ENCODE data around the gene EHF. TPM values are rescaled to one million over a fixed set of nuclear protein-coding genes. Genes with fewer than 3 reads are reported as not detected.

The EHF gene
- polyA plus RNA-seq, 1 donor from 2014 or later = 0.17 TPM

GRCh38 chr11:34626393-34626792, 5.5 kb downstream of the EHF start:
- Histone ChIP-seq H3K9me3 (ENCODE audit: low read length) (no peaks in the 10 kb centered on the region), H3K9me2 (ENCODE audit: insufficient read depth, low read length) (no peaks in the 10 kb centered on the region), H3F3A (ENCODE audit: insufficient read depth, low read length, poor library complexity, severe bottlenecking) (no peaks in the 10 kb centered on the region), H3K27me3 (ENCODE audit: insufficient read depth, low read depth, low read length) (no peaks in the 10 kb centered on the region), H4K20me1 (ENCODE audit: insufficient read depth) (no peaks in the 10 kb centered on the region), H3K79me2 (replicated peaks; ENCODE audit: insufficient read depth, low read length) (no peaks in the 10 kb centered on the region), H3K9ac (ENCODE audit: low read length) (no peak overlapping the region), H2AFZ (ENCODE audit: low read depth, low read length) (no peak overlapping the region), H3K36me3 (ENCODE audit: insufficient read depth, low read length) (no peaks in the 10 kb centered on the region), H3K4me2 (ENCODE audit: low read length) (no peak overlapping the region), H3K27ac (ENCODE audit: low read length) (no peak overlapping the region), H3K4me3 (ENCODE audit: low read length) (no peak overlapping the region)
- TF ChIP-seq MXI1 (conservative IDR thresholded peaks at IDR 0.05; ENCODE audit: poor library complexity, severe bottlenecking) = no peak
- TF ChIP-seq SMC3 (conservative IDR thresholded peaks at IDR 0.05; ENCODE audit: poor library complexity) = no peak
- no peak for TF ChIP-seq EP300 (conservative IDR thresholded peaks at IDR 0.05; ENCODE audit: poor library complexity, severe bottlenecking)
- no peak for TF ChIP-seq RAD21 (conservative IDR thresholded peaks at IDR 0.05)

GRCh38 chr11:34627197-34627596, 6.3 kb downstream of the EHF start:
- Histone ChIP-seq H3K9me2 (ENCODE audit: insufficient read depth, low read length) (no peaks in the 10 kb centered on the region), H3K36me3 (ENCODE audit: insufficient read depth, low read length) (no peaks in the 10 kb centered on the region)

GRCh38 chr11:34629711-34630110, 8.8 kb downstream of the EHF start:
- Histone ChIP-seq H2AFZ (ENCODE audit: low read depth, low read length) (no peak overlapping the region), H4K20me1 (ENCODE audit: insufficient read depth) (no peaks in the 10 kb centered on the region), H3K27ac (ENCODE audit: low read length) (no peak overlapping the region), H3F3A (ENCODE audit: insufficient read depth, low read length, poor library complexity, severe bottlenecking) (no peaks in the 10 kb centered on the region), H3K9me3 (ENCODE audit: low read length) (no peaks in the 10 kb centered on the region), H3K36me3 (ENCODE audit: insufficient read depth, low read length) (no peaks in the 10 kb centered on the region), H3K27me3 (ENCODE audit: insufficient read depth, low read depth, low read length) (no peaks in the 10 kb centered on the region), H3K4me3 (ENCODE audit: low read length) (no peak overlapping the region), H3K9ac (ENCODE audit: low read length) (no peak overlapping the region), H3K4me2 (ENCODE audit: low read length) (no peak overlapping the region), H3K9me2 (ENCODE audit: insufficient read depth, low read length) (no peaks in the 10 kb centered on the region), H3K79me2 (replicated peaks; ENCODE audit: insufficient read depth, low read length) (no peaks in the 10 kb centered on the region)
- TF ChIP-seq SMC3 (conservative IDR thresholded peaks at IDR 0.05; ENCODE audit: poor library complexity) = no peak
- no peak for TF ChIP-seq RAD21 (conservative IDR thresholded peaks at IDR 0.05)
- TF ChIP-seq REST (IDR thresholded peaks at IDR 0.05; ENCODE audit: borderline replicate concordance) = no peak
- no peak for TF ChIP-seq CTCF (IDR thresholded peaks at IDR 0.05; ENCODE audit: poor library complexity, severe bottlenecking)

More at GRCh38 chr11:34627197-34627596, 6.3 kb downstream of the EHF start:
- H3K4me2 ChIP-seq (ENCODE audit: low read length) = no peak overlapping the region
- H3K4me3 ChIP-seq (ENCODE audit: low read length) = no peak overlapping the region
- no peaks in the 10 kb centered on the region for H3K9me3 ChIP-seq (ENCODE audit: low read length)
- no peaks in the 10 kb centered on the region for H3K27me3 ChIP-seq (ENCODE audit: insufficient read depth, low read depth, low read length)
- H3K79me2 ChIP-seq (replicated peaks; ENCODE audit: insufficient read depth, low read length) = no peaks in the 10 kb centered on the region
- H2AFZ ChIP-seq (ENCODE audit: low read depth, low read length) = no peak overlapping the region
- no peaks in the 10 kb centered on the region for H4K20me1 ChIP-seq (ENCODE audit: insufficient read depth)
- no peak overlapping the region for H3K27ac ChIP-seq (ENCODE audit: low read length)
- H3K9ac ChIP-seq (ENCODE audit: low read length) = no peak overlapping the region
- TF ChIP-seq REST (IDR thresholded peaks at IDR 0.05; ENCODE audit: borderline replicate concordance) (no peak), POLR2AphosphoS5 (IDR thresholded peaks at IDR 0.05) (no peak), RAD21 (conservative IDR thresholded peaks at IDR 0.05) (no peak), SMC3 (conservative IDR thresholded peaks at IDR 0.05; ENCODE audit: poor library complexity) (no peak)
- no peaks in the 10 kb centered on the region for H3F3A ChIP-seq (ENCODE audit: insufficient read depth, low read length, poor library complexity, severe bottlenecking)
